GM12864 (cell line): Measurements from ENCODE around the gene RPS6KB2.
A peak's percentile ranks its signal among the peaks of the same experiment; 100 is the strongest.

Experiments used
- DNase-seq: peaks from one replicate; pipeline ENCODE4 v3.0.0-alpha.2; 2011; ENCODE audit warnings: low read depth
- H3K4me3 ChIP-seq: 2 replicates; pipeline ENCODE4 v1.5.1; 2011; ENCODE audit warnings: mild to moderate bottlenecking, low read depth, low read length, control low read depth
- CTCF ChIP-seq: IDR thresholded peaks from 2 replicates; pipeline ENCODE4 v1.5.1; 2011; ENCODE audit warnings: low read depth, mild to moderate bottlenecking, moderate library complexity, low read length, control low read depth, inconsistent platforms; ENCODE audit errors: missing control alignments

RPS6KB2 gene

GRCh38 chr11:67387069-67387468 lies 41.2 kb upstream of the RPS6KB2 start:
- no peak for DNase-seq
- H3K4me3 ChIP-seq, result no peak overlapping the region

DNA sequence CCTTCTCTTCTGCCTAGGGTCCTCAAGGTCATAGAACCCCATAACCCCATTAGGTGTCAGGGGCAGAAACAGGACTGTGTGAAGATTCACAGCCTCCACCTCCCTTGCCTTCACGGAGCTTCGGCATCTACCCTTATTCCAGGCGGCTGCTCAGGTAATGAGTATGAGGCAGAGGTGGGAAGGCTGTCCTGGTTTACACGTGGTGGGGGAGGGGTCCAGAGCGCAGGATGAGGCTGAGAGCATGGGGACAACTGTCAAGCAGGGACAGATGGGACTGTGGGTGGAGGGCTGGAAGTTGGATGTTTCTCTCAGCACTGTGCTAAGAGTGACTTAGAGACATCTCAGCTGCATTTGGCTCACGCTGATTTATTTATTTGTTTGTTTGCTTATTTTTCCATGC lies 40.8 kb upstream of the RPS6KB2 start:
- no peak overlapping the region for H3K4me3 ChIP-seq
- no peak for DNase-seq
- no peak for TF ChIP-seq CTCF

More at GRCh38 chr11:67387069-67387468, 41.2 kb upstream of the RPS6KB2 start:
- no peak for TF ChIP-seq CTCF

GRCh38 chr11:67389477-67389876 lies 38.8 kb upstream of the RPS6KB2 start:
- DNase-seq, result no peak
- H3K4me3 ChIP-seq, result no peak overlapping the region
- TF ChIP-seq CTCF, result peak; percentile 80

- TF ChIP-seq CTCF, result no peak
- DNase-seq, result no peak
- H3K4me3 ChIP-seq, result peak overlapping the region; percentile 95
Measured at GRCh38 chr11:67390947-67391303, 37.4 kb upstream of the RPS6KB2 start.

DNA sequence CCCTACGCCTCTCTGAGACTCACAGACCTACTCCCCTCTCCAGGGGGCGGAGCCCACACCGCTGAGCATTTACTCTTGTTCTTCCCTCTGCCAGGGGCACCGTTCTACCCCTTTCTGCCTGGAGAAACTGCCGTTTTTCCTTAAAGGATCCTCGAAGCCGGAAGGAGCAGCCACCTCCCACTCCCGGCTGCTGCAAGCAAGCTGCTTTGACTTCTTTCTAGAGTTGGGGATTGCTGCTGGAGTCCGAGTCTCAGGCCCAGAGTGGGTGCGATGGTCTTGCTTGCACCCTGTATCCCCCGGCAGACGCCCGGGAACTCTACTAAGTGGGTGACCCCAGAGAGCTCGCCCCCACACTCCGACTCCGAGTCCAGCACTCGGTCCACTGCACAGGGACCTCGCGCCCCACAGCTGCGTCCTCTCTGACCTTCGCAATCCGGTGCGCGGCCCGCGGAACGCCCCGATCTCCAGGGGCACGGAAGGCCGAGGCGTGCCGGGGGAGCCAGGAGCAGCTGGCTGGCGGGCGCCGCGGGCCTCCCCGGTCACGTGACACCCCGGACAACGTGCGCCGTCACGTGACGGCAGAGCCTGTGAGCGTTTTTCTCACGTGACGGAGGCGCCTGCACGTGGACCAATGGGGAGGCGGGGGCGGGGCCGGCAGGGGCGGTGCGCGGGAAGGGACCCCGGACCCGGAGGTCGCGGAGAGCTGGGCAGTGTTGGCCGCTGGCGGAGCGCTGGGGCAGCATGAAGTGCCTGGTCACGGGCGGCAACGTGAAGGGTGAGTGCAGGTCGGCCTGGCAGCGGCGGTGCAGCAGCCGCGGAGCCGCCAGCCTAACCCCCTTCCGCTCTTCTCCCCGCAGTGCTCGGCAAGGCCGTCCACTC lies 36.8 kb upstream of the RPS6KB2 start, which contains the start of gene RAD9A:
TSS of gene RAD9A (plus strand) at position 683 of the 879 bp plus-strand sequence. CDS start at position 742, 59 bp downstream.
- peak within 1 kb of the TSS; percentile 95 for H3K4me3 ChIP-seq
- TF ChIP-seq CTCF, result no peak
- DNase-seq, result peak; percentile 80

GRCh38 chr11:67392183-67392715 lies 36.0 kb upstream of the RPS6KB2 start:
- DNase-seq, result no peak
- no peak for TF ChIP-seq CTCF
- H3K4me3 ChIP-seq, result peak overlapping the region; percentile 95

GRCh38 chr11:67393437-67393836 lies 34.9 kb upstream of the RPS6KB2 start:
- TF ChIP-seq CTCF, result no peak
- no peak for DNase-seq
- H3K4me3 ChIP-seq, result no peak overlapping the region
